Measurements from ENCODE around the gene SCN3B.

The SCN3B gene

GRCh38 chr11:123653827-123654565 is 428 bp downstream of the SCN3B start:
- peak; percentile 46 for DNase-seq (ENCODE audit: low spot score)

- no peak for DNase-seq (ENCODE audit: low spot score)
Observed at GRCh38 chr11:123653483-123653826, 969 bp downstream of the SCN3B start.

GRCh38 chr11:123652599-123652998 is 1.8 kb downstream of the SCN3B start:
- DNase-seq (ENCODE audit: low spot score), result no peak

- DNase-seq (ENCODE audit: low spot score), result no peak
Observed at GRCh38 chr11:123650901-123651300, 3.5 kb downstream of the SCN3B start.

GRCh38 chr11:123645286-123645975 is 9.0 kb downstream of the SCN3B start:
- DNase-seq (ENCODE audit: low spot score), result no peak

- no peak for DNase-seq (ENCODE audit: low spot score)
Observed at GRCh38 chr11:123642435-123642834, 12.0 kb downstream of the SCN3B start.

- DNase-seq (ENCODE audit: low spot score), result no peak
Observed at GRCh38 chr11:123641495-123641840, 13.0 kb downstream of the SCN3B start.

- DNase-seq (ENCODE audit: low spot score), result peak; percentile 37
Observed at GRCh38 chr11:123640677-123641494, 13.5 kb downstream of the SCN3B start.

GRCh38 chr11:123640029-123640428 is 14.4 kb downstream of the SCN3B start:
- DNase-seq (ENCODE audit: low spot score), result no peak

GRCh38 chr11:123630126-123630608 is 24.3 kb downstream of the SCN3B start:
- no peak for DNase-seq (ENCODE audit: low spot score)

GRCh38 chr11:123628936-123629683 is 25.3 kb downstream of the SCN3B start:
- DNase-seq (ENCODE audit: low spot score), result no peak

GRCh38 chr11:123624974-123625373 is 29.4 kb downstream of the SCN3B start:
- DNase-seq (ENCODE audit: low spot score), result no peak

- DNase-seq (ENCODE audit: low spot score), result no peak
Observed at GRCh38 chr11:123622576-123622975, 31.8 kb downstream of the SCN3B start.

- no peak for DNase-seq (ENCODE audit: low spot score)
Observed at GRCh38 chr11:123616505-123617198, 37.8 kb downstream of the SCN3B start.

GRCh38 chr11:123611698-123612097 is 42.7 kb downstream of the SCN3B start:
- DNase-seq (ENCODE audit: low spot score), result no peak

GRCh38 chr11:123608945-123609344 is 45.5 kb downstream of the SCN3B start:
- DNase-seq (ENCODE audit: low spot score), result no peak

GRCh38 chr11:123608371-123608770 is 46.1 kb downstream of the SCN3B start:
- DNase-seq (ENCODE audit: low spot score), result no peak

- DNase-seq (ENCODE audit: low spot score), result no peak
Observed at GRCh38 chr11:123607781-123608180, 46.6 kb downstream of the SCN3B start.

GRCh38 chr11:123603666-123604065 is 50.8 kb downstream of the SCN3B start:
- DNase-seq (ENCODE audit: low spot score), result no peak

GRCh38 chr11:123601743-123602142 is 52.7 kb downstream of the SCN3B start:
- no peak for DNase-seq (ENCODE audit: low spot score)

GRCh38 chr11:123601136-123601535 is 53.3 kb downstream of the SCN3B start:
- no peak for DNase-seq (ENCODE audit: low spot score)

All from kidney tubule cell (primary cell).